SK-N-SH treated with all-trans-retinoic acid at 6 μM for 48 hours (cell line): ENCODE measurements around the gene ELMO1.

ENCODE experiments used
- BACH2 ChIP-seq: fragments of 250-450 bp; sonication (Bioruptor Pico); IDR thresholded peaks from 2 replicates; pipeline ENCODE4 v1.9.0; 2021; ENCODE audit warnings: mild to moderate bottlenecking, borderline replicate concordance
- ESRRG ChIP-seq: fragments of 250-450 bp; sonication (Bioruptor Pico); IDR thresholded peaks from 2 replicates; pipeline ENCODE4 v1.6.1; 2021; ENCODE audit warnings: mild to moderate bottlenecking
- TOX ChIP-seq: fragments of 250-450 bp; sonication (Bioruptor Pico); IDR thresholded peaks from 2 replicates; pipeline ENCODE4 v1.8.0; 2021; ENCODE audit warnings: mild to moderate bottlenecking, moderate library complexity, borderline replicate concordance
- ZC3H10 ChIP-seq: fragments of 250-450 bp; sonication (Bioruptor Pico); IDR thresholded peaks from 2 replicates; pipeline ENCODE4 v1.5.1; 2021; ENCODE audit warnings: mild to moderate bottlenecking, moderate library complexity
- ZFP3 ChIP-seq: fragments of 250-450 bp; sonication (Bioruptor Pico); IDR thresholded peaks from 2 replicates; pipeline ENCODE4 v1.5.0; 2020; ENCODE audit warnings: mild to moderate bottlenecking, moderate library complexity
- TF ChIP-seq, protein P1 (sequence below): fragments of 250-450 bp; sonication (Bioruptor Pico); IDR thresholded peaks from 2 replicates; pipeline ENCODE4 v1.5.1; 2020; ENCODE audit warnings: low read depth, mild to moderate bottlenecking, moderate library complexity
- TF ChIP-seq, protein P2 (sequence below): fragments of 250-450 bp; sonication (Bioruptor Pico); IDR thresholded peaks from 2 replicates; pipeline ENCODE4 v1.5.0; 2020; ENCODE audit warnings: mild to moderate bottlenecking, moderate library complexity
- TF ChIP-seq, protein P3 (sequence below): fragments of 250-450 bp; sonication (Bioruptor Pico); IDR thresholded peaks from 2 replicates; pipeline ENCODE4 v1.5.1; 2021; ENCODE audit warnings: mild to moderate bottlenecking, moderate library complexity
- TF ChIP-seq, protein P4 (sequence below): fragments of 250-450 bp; sonication (Bioruptor Pico); IDR thresholded peaks from 2 replicates; pipeline ENCODE4 v1.8.0; 2020; ENCODE audit warnings: mild to moderate bottlenecking, moderate library complexity, borderline replicate concordance

DNA sequence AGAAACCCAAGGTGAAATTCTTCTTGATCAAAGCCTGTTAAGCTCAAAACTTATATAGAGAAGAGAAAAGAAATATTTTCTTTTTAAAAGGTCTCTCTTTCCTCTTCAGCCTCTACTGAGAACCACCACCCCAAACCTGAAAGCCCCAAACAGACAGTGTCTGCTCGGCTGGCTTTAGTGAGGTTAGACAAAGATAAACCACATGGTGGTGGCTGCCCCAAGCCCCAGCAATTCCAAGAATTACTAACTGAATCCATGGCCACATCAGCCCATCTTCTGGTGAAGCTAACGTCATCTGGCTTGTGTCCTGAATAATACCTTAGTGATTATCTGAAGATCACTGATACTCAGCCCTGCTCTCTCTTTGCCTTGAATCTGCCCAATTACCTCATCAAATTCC lies 275.0 kb downstream of the ELMO1 start:
- TF ChIP-seq, protein P1, sequence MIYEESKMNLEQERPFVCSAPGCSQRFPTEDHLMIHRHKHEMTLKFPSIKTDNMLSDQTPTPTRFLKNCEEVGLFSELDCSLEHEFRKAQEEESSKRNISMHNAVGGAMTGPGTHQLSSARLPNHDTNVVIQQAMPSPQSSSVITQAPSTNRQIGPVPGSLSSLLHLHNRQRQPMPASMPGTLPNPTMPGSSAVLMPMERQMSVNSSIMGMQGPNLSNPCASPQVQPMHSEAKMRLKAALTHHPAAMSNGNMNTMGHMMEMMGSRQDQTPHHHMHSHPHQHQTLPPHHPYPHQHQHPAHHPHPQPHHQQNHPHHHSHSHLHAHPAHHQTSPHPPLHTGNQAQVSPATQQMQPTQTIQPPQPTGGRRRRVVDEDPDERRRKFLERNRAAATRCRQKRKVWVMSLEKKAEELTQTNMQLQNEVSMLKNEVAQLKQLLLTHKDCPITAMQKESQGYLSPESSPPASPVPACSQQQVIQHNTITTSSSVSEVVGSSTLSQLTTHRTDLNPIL (CRISPR knock-in tag) = no peak
- TF ChIP-seq, protein P2, sequence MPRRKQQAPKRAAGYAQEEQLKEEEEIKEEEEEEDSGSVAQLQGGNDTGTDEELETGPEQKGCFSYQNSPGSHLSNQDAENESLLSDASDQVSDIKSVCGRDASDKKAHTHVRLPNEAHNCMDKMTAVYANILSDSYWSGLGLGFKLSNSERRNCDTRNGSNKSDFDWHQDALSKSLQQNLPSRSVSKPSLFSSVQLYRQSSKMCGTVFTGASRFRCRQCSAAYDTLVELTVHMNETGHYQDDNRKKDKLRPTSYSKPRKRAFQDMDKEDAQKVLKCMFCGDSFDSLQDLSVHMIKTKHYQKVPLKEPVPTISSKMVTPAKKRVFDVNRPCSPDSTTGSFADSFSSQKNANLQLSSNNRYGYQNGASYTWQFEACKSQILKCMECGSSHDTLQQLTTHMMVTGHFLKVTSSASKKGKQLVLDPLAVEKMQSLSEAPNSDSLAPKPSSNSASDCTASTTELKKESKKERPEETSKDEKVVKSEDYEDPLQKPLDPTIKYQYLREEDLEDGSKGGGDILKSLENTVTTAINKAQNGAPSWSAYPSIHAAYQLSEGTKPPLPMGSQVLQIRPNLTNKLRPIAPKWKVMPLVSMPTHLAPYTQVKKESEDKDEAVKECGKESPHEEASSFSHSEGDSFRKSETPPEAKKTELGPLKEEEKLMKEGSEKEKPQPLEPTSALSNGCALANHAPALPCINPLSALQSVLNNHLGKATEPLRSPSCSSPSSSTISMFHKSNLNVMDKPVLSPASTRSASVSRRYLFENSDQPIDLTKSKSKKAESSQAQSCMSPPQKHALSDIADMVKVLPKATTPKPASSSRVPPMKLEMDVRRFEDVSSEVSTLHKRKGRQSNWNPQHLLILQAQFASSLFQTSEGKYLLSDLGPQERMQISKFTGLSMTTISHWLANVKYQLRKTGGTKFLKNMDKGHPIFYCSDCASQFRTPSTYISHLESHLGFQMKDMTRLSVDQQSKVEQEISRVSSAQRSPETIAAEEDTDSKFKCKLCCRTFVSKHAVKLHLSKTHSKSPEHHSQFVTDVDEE (CRISPR knock-in tag) = no peak
- TF ChIP-seq, protein P3, sequence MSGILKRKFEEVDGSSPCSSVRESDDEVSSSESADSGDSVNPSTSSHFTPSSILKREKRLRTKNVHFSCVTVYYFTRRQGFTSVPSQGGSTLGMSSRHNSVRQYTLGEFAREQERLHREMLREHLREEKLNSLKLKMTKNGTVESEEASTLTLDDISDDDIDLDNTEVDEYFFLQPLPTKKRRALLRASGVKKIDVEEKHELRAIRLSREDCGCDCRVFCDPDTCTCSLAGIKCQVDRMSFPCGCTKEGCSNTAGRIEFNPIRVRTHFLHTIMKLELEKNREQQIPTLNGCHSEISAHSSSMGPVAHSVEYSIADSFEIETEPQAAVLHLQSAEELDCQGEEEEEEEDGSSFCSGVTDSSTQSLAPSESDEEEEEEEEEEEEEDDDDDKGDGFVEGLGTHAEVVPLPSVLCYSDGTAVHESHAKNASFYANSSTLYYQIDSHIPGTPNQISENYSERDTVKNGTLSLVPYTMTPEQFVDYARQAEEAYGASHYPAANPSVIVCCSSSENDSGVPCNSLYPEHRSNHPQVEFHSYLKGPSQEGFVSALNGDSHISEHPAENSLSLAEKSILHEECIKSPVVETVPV (CRISPR knock-in tag) = no peak
- TF ChIP-seq ZC3H10 (CRISPR knock-in tag) (no peak), ESRRG (CRISPR knock-in tag) (no peak), TOX (CRISPR knock-in tag) (no peak), BACH2 (CRISPR knock-in tag) (no peak), ZFP3 (CRISPR knock-in tag) (no peak)
- TF ChIP-seq, protein P4, sequence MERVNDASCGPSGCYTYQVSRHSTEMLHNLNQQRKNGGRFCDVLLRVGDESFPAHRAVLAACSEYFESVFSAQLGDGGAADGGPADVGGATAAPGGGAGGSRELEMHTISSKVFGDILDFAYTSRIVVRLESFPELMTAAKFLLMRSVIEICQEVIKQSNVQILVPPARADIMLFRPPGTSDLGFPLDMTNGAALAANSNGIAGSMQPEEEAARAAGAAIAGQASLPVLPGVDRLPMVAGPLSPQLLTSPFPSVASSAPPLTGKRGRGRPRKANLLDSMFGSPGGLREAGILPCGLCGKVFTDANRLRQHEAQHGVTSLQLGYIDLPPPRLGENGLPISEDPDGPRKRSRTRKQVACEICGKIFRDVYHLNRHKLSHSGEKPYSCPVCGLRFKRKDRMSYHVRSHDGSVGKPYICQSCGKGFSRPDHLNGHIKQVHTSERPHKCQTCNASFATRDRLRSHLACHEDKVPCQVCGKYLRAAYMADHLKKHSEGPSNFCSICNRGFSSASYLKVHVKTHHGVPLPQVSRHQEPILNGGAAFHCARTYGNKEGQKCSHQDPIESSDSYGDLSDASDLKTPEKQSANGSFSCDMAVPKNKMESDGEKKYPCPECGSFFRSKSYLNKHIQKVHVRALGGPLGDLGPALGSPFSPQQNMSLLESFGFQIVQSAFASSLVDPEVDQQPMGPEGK = no peak
